ENCODE results near the gene ST6GALNAC2. TPM values are rescaled to one million over a fixed set of nuclear protein-coding genes. Genes with fewer than 3 reads are reported as not detected.

Gene ST6GALNAC2
- total RNA-seq, 2 donors from 2014 or later = 21.0 to 23.1 TPM

GRCh38 chr17:76532072-76532651, 53.5 kb downstream of the ST6GALNAC2 start:
- Histone ChIP-seq H3K36me3 (no peaks in the 10 kb centered on the region), H3K27ac (no peak overlapping the region), H3K4me1 (replicated peaks) (peaks cover 16% of the 10 kb centered on the region), H3K27me3 (replicated peaks; ENCODE audit: insufficient read depth) (no peaks in the 10 kb centered on the region), H3K9me3 (no peaks in the 10 kb centered on the region), H3K4me3 (no peak overlapping the region)
- TF ChIP-seq CTCF (IDR thresholded peaks at IDR 0.05) = no peak
- TF ChIP-seq POLR2AphosphoS5 (IDR thresholded peaks at IDR 0.05) = no peak
- no peak for TF ChIP-seq POLR2A (IDR thresholded peaks at IDR 0.05)
- no peak for DNase-seq (ENCODE audit: low spot score)
- intact Hi-C loops (cut with DNase I) = no loop called here
- WGBS = 84% methylated on average over 8 of the region's 8 CpGs

DNA sequence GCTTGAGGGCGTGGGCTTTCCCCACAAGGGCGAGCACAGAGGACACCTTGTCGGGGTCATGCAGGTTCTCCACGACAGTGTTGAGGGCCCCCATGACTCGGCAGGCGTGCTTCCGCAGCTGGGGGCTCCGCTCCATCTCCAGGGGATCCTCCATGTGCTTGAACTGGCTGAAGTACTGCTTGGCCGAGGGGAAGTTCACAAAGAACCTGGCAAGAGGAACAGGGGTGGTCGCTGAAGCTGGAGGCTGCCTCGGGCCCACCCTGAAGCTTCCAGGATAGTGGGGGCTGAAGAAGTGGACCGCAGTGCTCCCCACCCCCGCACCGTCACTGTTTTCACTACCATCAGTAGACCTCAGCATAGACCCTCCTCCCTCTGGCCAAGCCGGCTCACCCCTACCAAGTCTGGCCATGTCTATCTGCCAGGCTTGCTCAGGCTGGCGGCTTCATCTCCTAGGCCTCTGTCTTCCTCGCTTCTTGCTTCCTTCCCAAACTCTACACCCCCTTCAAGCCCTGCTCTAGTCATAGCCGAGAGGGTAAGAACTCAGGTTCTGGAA, 54.1 kb downstream of the ST6GALNAC2 start:
- peaks cover 16% of the 10 kb centered on the region for H3K4me1 ChIP-seq (replicated peaks)
- WGBS = 88% methylated on average over 18 of the region's 18 CpGs
- no peaks in the 10 kb centered on the region for H3K36me3 ChIP-seq
- TF ChIP-seq POLR2A (IDR thresholded peaks at IDR 0.05) (no peak), CTCF (IDR thresholded peaks at IDR 0.05) (no peak), POLR2AphosphoS5 (IDR thresholded peaks at IDR 0.05) (no peak)
- H3K9me3 ChIP-seq = no peaks in the 10 kb centered on the region
- intact Hi-C loops (cut with DNase I) = no loop called here
- peak overlapping the region; percentile 67 to 76 for H3K27ac ChIP-seq
- no peak overlapping the region for H3K4me3 ChIP-seq
- DNase-seq (ENCODE audit: low spot score) = no peak
- H3K27me3 ChIP-seq (replicated peaks; ENCODE audit: insufficient read depth) = no peaks in the 10 kb centered on the region

DNA sequence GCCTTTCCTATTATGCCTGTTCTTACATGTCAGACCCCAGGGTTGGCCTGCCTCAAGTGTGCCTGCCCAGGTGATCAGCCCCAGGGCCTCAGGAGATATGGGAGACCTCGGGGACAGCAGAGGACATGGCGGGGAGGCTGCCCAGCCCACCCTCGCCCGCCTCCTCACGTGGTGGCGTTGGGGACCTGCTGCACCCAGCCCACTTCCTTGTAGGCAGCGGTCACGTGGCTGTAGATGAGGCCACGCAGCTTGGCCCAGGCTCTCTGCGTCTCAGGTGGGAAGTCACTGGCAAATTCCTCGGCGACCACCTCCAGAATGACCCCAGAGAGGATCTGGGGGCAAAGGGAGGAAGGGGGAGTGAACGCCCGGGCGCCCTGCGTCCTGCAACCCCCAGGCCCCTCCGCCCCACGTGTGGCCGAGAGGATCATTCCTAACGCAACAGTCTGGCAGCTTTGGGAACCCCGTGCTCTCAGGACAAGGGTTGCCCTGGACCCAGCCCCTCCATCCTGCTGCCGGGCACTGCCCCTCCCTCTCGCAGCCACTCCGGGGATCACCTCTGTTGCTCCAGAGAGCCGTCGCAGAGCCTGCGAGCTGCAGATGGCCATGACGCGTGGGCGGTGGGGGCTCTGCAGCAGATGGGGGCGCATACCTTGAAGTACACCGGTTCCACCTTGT, 54.7 kb downstream of the ST6GALNAC2 start:
- WGBS = 84% methylated on average over 27 of the region's 32 CpGs
- no peak for DNase-seq (ENCODE audit: low spot score)
- TF ChIP-seq POLR2AphosphoS5 (IDR thresholded peaks at IDR 0.05) (no peak), POLR2A (IDR thresholded peaks at IDR 0.05) (no peak), CTCF (IDR thresholded peaks at IDR 0.05) (no peak)
- peaks cover 16% of the 10 kb centered on the region for H3K4me1 ChIP-seq (replicated peaks)
- no peaks in the 10 kb centered on the region for H3K27me3 ChIP-seq (replicated peaks; ENCODE audit: insufficient read depth)
- H3K27ac ChIP-seq = peak overlapping the region; percentile 67 to 76
- intact Hi-C loops (cut with DNase I) = no loop called here
- no peak overlapping the region for H3K4me3 ChIP-seq
- no peaks in the 10 kb centered on the region for H3K9me3 ChIP-seq
- H3K36me3 ChIP-seq = no peaks in the 10 kb centered on the region

- H3K36me3 ChIP-seq = no peaks in the 10 kb centered on the region
- DNase-seq (ENCODE audit: low spot score) = no peak
- 58% methylated on average over 23 of the region's 23 CpGs for WGBS
- H3K27ac ChIP-seq = peak overlapping the region; percentile 67 to 76
- no peaks in the 10 kb centered on the region for H3K9me3 ChIP-seq
- intact Hi-C loops (cut with DNase I) = no loop called here
- no peak overlapping the region for H3K4me3 ChIP-seq
- H3K27me3 ChIP-seq (replicated peaks; ENCODE audit: insufficient read depth) = no peaks in the 10 kb centered on the region
- TF ChIP-seq CTCF (IDR thresholded peaks at IDR 0.05) (no peak), POLR2A (IDR thresholded peaks at IDR 0.05) (no peak), POLR2AphosphoS5 (IDR thresholded peaks at IDR 0.05) (no peak)
- peaks cover 17% of the 10 kb centered on the region for H3K4me1 ChIP-seq (replicated peaks)
Observed at GRCh38 chr17:76530095-76530723, 55.5 kb downstream of the ST6GALNAC2 start.
